Measurements from ENCODE around the gene PRKCZ.
A peak's percentile ranks its signal among the peaks of the same experiment; 100 is the strongest.

Gene PRKCZ

DNA sequence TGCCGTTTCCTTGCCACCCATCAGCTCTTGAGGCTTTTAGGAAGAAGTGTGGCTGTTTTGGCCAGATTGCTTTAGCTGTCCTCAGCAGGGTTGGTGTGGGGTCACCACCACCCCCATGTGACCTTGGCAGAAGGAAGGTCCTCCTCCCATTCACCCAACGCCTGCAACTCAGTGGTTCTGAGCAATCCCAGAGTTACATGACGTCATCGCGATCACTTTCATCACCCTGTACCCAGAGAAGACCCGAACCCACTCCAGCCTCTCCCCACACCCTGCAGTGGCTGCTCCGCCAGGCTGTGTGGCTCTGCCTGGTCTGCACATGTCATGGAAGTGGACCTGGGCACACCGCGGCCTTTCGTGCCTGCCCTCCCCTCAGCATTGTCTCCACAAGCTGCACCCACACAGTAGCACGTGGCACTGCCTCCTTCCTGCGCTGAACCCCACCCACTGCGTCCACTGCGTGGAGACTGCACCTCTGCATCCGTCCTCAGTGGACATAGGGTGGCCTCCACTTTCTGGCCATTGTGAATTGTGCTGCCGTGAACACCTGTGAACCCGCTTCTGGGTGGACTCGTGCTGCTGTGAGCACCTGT lies 127.8 kb downstream of the PRKCZ start:
- no peak for DNase-seq (ENCODE audit: low read depth in 2 of 2)

DNA sequence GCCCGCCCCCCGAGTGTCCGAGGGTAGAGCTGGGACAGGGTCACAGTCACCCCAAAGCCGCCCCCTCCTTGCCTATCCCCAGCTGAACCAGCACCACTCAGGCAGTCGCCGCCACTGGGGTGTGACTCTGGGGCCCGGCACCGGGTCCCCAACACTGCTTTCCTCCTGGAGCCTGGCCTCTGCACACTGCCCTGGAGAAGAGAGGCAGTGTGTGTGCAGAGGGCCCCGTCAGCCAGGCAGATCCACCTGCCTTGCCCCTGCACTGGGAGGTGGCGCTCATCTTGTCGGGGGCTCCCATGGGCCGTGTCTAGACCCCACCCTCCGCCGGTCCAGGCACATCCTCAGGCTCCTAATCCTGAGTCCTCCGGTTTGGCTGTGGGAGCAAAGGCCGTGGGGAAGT lies 128.7 kb downstream of the PRKCZ start:
- no peak for DNase-seq (ENCODE audit: low read depth in 2 of 2)

DNA sequence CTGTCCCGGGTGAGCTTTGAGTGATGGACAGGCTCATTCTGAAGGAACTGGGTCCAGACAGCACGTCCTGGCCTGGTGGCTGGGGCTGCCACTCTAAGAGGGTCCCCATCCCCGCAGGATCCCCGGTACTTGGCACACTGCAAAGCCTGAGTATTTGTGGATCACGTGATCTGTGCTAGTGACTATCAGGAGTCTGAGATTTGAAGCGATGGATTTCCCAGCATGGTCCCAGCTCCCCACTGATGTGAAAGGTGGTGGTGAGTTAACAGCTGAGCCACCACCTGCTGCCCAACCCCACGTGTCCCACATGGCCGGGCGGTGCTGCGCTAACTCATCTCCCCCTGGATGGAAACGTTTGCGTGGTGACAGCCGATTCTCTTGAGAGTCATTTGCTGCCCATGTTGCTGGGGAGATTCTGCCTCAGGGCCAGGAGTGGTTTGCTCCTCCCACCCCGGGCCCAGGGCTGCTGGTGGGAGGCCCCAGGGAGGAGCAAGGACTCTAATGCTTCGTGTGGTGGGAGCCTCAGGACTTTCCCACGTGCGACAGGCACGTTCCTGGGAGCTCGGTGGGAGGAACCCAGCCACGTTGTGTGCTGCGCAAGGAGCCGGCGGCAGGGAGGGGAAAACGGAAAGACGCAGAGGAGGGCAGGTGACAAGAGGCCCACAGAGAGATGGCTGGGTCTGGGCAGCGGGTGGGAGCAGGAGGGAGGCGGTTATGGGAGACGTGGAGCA lies 129.2 kb downstream of the PRKCZ start:
- DNase-seq (ENCODE audit: low read depth in 2 of 2) = no peak

DNA sequence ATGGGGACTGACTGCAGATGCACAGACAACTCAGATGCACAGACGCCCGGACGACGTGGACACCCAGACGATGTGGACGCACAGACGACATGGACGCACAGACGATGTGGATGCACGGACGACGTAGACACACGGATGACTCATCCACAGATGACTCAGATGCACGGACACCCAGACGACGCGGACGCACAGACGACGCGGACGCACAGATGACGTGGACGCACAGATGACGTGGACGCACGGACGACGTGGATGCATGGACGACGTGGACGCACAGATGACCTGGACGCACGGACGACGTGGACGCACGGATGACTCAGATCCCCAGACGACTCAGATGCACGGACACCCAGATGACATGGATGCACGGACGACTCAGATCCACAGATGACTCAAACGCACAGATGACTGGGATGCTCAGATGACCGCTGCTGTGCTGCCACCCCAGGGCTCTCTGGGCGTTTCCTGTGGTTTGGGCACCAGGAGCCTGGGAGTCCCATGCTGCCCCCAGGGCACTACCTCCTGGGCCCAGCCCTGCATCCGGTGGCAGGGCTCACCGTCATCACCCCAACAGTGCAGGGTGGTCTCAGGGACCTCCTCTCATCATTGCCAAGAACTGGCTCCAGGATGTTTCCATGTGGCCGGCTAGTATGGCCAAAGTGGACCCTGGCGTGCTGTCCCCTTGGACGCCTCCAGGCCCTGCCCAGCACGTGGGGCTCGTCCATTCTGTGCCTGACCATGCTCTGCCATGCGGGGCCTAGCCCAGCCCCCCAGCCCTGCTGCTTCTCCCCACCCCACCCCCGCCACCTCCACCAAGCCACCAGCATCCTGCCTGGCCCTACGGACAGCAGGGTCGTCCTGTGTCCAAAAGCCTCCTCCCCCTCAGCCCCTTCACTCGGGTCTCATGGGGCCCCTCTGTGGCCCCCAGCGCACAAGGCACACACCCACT lies 130.4 kb downstream of the PRKCZ start:
- DNase-seq (ENCODE audit: low read depth in 2 of 2) = no peak

DNA sequence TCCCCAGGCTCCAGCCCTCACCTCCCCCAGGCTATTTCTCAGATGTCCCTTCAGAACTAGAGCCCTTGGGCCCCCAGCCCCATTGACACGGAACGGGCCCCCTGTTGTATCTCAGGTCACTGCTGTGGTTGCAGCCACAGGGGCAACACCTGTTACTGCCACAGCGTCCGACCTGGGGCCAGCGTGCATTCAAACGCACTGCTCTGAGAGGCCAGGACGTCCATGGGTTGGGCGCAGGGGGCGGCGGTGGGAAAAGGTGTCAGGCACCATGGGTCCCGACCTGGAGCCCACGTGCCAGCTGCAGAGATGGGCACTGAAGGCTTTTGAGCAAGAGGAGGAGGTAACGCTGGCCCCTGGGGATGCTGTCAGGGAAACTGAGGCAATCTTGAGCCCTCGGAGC lies 131.1 kb downstream of the PRKCZ start:
- DNase-seq (ENCODE audit: low read depth in 2 of 2) = no peak

DNA sequence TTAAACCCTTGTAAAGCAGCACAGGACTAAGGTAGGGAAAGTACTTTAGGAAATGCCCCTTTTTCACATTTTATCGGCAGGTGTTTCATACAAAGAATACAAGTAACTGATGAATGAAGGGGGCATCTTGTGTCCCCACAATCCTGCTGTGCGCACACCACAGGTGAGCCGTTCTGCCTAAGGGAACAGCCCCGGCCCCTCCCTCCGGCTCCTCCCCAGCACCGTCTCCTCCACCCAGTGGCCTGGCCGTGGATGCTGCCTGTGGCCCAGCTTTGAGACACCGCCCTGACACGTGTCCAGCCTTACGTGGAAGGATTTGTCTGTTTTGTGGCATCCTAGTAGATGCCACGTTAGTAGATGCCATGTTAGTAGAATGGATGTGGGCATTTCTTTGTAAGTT lies 131.5 kb downstream of the PRKCZ start:
- no peak for DNase-seq (ENCODE audit: low read depth in 2 of 2)

DNA sequence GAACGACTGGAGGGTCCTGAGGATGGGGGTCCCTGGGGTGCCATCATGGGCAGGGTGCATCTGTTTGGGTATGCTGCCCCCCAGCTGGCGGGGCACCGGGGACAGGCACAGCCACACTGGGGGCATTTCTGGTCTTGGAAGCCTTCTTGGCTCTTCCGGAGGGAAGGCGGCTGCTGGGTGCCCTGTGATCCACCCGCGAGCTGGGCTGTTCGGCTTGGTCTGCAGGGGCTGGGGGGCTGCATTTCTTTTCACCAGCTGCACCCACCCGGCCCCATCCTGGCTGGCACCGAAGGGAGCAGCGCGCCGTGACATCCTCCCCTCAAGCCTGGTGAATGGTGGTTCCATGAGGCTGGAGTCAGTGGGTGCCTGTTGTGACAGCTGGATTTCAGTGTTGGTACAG lies 132.2 kb downstream of the PRKCZ start:
- no peak for DNase-seq (ENCODE audit: low read depth in 2 of 2)

DNA sequence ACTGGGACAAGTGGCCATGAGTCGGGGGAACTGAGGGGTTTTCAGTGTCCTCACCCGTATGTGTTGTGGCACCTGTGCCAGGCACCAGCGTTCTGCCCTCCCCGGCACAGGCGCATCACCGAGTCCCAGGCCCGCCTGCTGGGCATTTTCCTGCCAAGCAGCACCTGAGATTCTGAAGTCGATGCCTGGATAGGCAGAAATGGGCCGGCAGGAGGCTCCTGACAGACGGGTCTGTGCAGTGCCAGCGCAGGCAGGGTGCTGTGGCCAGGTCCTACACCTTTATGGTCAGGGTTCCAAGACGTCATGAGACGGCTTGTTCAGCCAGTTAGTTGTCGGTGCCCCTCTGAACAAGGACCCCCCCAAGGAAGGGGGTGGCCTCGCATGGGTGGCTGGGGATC lies 133.7 kb downstream of the PRKCZ start:
- no peak for DNase-seq (ENCODE audit: low read depth in 2 of 2)

DNA sequence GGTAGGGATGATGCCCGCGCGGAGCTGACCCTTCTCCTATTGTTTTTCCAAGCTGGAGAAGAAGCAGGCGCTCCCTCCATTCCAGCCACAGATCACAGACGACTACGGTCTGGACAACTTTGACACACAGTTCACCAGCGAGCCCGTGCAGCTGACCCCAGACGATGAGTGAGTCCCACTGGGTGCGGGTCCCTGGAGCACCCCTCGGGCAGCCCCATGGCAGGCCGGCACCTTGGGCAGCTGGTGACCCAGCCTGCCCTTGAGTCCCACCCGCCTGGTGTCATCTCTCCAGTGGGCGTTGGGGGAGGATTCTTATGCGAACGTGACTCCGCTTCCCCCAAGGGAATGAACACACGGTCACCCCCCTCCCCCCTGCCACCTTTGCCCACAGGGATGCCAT lies 134.3 kb downstream of the PRKCZ start:
- DNase-seq (ENCODE audit: low read depth in 2 of 2) = no peak

DNA sequence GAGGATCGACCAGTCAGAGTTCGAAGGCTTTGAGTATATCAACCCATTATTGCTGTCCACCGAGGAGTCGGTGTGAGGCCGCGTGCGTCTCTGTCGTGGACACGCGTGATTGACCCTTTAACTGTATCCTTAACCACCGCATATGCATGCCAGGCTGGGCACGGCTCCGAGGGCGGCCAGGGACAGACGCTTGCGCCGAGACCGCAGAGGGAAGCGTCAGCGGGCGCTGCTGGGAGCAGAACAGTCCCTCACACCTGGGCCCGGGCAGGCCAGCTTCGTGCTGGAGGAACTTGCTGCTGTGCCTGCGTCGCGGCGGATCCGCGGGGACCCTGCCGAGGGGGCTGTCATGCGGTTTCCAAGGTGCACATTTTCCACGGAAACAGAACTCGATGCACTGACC lies 134.7 kb downstream of the PRKCZ start:
- DNase-seq (ENCODE audit: low read depth in 2 of 2) = no peak

DNA sequence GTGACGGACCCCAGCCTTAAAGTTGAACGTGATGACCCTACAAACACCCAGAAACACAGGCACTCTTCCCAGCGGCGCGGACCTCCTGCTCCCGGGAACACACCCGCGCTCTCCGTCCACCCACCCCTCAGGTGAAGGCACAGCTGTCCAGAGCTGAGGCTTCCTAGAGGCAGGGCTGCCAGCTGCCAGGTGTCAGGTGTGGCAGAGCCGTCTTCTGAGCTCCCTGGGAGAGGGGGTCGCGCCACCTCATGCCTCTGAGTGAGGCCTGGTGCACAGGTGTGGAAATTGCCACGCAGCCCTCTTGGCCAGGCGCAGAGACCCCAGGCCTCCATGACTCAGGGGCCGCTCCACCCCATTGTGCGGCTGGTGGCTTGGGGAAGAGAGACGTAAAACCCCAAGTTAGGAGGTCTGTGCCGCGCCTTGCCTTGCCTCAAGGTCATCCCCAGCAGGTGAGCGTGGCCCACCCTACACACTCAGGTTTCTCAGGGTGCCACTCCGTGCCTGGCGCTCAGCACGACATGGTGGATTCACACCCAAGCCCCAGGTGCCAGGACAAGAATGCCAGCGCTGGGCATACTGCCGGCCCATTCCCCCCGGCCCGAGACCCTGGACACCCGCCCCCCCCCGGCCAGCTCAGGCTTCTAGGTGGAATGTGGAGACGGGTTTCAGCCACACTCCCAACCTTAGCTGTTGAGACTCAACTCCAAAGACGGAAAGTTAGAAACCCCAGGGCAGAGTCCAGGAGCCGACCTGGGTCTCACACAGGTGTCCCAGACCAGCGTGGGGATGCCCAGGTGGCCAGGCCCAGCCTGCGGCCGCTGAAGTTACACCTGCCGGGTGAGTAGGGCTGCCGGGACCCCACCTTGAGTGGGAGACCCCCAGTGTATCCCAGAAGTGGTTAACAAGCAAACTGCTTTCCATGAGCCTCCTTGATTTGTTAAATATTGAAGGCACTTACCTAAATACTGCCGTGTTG lies 136.0 kb downstream of the PRKCZ start:
- DNase-seq (ENCODE audit: low read depth in 2 of 2) = no peak

DNA sequence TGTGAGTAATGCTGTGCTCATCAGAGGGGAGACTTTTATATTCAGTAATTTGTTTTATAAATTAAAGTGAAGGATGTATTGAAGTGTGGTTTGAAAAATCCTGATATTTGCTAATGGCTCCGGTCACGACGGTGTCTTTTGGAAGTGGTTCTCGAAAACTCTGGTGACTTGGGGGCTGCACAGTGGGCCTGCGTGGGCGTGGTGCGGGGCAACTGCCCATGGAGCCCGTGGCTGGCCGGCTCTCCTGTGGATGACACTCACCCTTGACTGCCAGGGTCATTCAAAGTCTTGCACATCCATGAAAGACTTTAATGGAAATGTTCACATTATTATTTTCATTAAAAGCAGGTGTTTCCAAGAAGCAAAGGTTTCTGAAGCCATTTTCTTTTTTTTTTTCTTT lies 136.7 kb downstream of the PRKCZ start:
- no peak for DNase-seq (ENCODE audit: low read depth in 2 of 2)

DNA sequence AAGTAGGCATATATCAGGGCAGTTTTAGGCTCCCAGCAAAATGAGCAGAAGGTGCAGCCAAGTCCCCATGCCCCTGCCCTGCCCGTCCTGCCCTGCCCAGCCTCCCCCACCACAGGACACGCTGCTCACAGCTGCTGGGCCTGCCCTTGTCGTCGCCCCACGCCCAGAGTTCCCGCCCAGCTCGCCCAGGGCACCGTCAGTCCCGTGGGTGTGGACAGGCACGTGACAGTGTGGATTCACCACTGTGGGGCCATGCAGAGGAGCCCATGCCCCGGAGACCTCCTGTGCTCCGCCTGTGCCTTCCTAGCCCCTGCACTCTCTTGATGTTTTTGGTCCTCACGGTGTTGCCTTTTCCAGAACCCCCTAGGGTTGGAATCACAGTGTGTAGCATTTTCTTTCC lies 137.4 kb downstream of the PRKCZ start:
- no peak for DNase-seq (ENCODE audit: low read depth in 2 of 2)

DNA sequence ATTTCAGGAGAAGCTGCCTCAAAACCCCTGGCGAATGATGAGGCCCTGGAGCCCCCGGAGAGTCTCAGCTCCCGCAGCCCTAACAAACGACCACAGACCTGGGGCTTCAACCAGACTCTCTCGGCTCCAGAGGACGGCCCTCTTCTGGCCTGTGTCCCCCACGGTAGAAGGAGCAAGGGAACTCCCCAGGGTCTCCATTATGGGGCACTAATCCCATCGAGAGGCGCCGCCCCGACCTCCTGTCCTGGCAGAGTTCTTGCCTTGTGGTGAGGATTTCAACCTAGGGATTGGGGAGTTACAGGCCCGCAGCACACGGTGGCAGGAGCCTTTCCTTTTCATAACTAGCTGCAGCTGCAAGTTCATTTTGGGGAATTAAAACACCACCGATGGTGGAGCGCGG lies 138.1 kb downstream of the PRKCZ start:
- DNase-seq (ENCODE audit: low read depth in 2 of 2) = no peak

DNA sequence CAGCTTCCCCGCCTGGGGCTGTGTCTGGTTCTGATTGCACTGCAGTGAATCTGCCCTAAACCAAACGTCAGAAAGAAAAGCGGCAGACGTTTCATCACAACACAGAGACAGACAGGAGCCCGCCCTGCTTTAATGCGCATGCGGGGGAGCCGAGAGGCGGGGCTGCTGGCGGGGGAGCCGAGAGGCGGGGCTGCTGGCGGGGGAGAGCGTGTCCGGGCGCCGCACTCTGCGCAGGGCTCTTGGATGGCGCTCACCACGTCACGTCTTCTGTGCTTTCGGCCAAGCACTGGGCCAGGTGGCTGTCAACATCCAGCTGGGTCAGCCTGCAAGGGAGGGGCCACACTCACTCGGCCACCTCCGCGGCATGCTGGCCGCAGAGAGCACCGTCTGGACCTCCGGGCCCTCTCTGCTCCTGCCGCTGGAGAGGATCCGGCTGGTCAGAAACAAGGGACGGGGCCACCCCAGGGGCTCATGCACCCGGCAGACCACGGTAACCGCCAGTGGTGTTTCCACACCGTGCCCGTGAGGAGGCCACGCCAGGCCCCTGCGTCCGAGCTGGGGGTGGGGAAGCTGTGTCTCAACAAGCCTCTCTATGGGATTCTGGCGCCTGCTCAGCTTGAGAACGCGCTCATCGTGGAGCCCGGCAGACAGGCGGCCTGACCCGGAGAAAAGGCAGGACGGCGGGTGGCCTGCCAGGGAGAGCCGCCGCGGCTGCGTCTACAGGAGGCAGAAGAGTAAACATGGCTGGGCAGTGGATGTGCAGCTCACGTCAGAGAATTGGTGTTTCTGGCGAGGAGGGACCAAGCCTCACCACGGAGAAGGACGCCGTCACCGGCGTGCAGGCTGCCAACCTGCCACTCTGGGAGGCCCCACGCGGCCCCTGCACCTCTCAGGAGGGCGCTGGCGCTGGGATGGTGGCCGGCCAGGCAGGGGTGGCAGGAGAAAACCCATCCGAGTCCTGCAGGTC lies 139.5 kb downstream of the PRKCZ start:
- peak; percentile 84 to 86 for DNase-seq (ENCODE audit: low read depth in 2 of 2)

DNA sequence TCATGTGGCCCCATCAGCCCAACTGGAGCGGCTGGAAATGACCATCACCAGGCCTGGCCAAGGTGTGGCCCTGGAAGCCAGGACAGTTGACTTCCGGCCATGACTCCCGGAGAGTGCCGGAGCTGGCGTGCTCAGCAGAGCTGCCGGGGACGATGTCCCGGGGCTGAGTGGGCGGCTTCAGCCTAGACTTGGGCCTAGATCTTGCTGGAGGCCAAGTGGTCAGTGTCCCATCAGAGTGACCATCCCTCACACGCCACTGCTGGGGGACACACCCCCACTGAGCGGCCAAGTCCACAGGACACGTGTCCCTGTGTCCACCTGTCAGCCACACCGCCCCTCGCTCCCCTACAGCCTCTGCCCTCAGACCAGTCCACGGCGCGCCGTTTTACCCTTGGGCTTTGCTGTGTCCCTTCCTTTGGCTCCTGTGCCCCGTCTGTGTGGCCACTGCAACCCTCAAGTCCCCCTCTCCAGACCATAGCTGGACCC lies 140.3 kb downstream of the PRKCZ start:
- DNase-seq (ENCODE audit: low read depth in 2 of 2) = no peak

DNA sequence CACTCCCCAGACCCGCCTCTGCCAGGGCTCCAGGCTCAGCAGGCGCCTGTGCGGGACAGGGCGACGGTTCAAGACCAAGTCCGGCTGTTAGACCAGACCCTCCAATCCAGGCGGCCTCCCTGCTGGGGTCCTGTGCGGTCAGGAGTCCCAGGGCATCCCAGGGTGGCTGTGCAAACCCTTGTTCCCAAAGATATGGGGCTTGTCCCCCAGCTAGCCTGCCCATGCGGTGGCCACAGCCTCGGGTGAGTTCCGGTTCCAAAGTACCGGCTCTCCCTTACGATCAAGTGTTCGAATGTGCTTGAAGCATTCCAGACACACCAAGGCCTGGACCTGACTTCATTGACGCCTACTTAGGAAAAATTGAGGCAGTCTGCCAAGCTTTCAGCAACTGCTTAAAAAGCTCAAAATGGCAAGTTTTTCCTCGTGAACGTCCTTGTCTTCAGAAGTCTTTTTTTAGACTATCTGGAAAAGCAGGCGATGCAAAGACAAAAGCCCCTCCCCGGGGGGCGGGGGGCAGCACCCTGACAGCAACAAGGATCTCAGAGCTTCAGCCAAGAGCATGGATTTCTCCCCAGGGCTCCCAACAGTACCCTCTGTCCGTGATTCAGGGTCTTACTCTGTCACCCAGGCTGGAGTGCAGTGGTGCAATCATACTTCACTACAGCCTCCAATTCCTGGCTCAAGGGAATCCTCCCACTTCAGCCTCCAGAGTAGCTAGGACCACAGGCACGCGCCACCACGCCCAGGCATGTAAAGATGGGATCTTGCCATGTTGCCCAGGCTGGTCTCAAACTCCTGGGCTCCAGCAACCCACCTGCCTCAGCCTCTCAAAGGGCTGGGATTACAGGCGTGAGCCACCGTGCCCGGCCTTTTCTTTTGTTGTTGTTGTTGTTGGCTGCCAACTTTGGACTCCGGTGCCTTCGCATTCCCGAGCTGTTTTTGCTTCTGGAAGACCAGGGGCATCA lies 142.1 kb downstream of the PRKCZ start:
- no peak for DNase-seq (ENCODE audit: low read depth in 2 of 2)

DNA sequence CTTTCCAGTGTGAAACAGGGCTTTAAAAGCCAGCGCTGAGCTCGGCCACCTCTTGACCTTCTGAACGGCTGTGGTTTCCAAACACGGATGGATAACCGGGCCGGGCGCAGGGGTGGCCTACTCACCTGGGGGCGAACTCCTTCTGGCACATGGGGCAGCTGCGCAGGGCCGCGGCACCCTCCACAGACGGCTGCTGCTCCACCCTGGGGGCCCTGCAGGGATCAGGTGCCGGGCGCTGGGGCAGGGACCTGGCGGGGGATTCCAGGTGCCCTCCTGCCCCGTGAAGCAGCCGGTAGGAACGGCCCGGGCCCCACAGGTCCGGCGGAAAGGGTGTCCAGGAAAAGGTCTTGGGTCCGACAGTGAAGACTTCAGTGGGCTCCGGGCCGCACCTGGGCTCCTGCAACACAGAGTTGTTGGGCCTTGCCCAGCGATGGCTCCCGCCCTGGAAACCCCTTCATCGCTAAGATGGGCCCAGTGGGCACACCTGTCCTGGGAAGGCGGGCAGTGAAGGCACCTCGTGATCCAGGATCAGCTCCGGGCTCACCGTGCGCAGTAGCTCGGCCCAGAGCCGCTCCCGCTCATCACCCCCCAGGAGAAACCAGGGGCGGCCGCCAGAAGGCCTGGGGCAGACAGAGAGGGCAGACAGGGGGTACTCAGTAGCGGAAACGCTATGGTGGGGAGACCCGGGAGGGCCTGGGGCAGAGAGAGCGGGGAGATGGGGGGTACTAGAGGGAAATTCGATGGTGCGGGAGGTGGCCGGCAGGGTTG lies 143.5 kb downstream of the PRKCZ start:
- DNase-seq (ENCODE audit: low read depth in 2 of 2) = no peak

Data from stimulated activated CD8-positive, alpha-beta memory T cell treated with anti-CD3 and anti-CD28 coated beads, Interleukin-2, amount 100 ng/mL, for 48 hours (primary cell).